ENCODE data around the gene DENND1C.

Gene DENND1C

GRCh38 chr19:6476155-6476895 is 5.3 kb downstream of the DENND1C start:
- DNase-seq, result peak; percentile 89

DNA sequence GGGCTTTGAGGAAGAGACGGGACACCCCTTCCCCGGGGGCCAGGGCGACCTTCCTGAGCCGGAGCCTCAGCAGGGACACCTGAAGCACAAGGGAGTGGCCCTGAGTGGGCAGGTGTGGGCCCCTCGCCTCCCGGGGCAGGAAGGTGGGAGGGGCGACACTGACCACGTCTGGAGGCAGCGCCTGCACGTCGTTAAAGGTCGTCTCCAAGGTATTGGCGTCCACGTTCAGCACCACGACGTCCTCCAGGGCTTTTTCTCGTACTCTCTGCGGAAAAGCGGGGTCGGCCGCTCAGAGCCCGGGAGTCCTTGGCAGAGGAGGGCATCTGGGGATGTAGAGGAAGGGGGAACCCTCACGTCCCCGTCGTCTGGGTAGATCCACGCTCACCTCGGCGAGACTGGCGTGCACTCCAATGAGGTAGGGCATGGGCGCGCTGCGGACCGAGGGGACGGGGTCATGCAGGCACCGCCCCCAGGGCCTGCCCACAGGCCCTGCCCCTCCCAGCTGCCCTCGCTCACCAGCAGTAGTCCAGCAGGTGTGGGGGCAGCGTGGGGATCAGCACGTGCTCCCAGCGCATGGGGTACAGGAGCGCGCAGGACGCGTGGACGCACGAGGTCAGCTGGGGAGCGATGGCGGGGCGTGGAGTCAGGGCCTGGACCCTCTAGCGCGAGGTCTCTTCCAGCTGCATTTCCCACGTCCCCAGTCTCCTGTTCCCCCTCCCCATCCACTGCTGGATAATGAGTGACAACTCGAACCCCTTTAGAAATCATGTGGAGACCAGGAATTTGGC is 6.1 kb downstream of the DENND1C start:
- no peak for DNase-seq

- no peak for DNase-seq
Measured at GRCh38 chr19:6473647-6474046, 7.9 kb downstream of the DENND1C start.

DNA sequence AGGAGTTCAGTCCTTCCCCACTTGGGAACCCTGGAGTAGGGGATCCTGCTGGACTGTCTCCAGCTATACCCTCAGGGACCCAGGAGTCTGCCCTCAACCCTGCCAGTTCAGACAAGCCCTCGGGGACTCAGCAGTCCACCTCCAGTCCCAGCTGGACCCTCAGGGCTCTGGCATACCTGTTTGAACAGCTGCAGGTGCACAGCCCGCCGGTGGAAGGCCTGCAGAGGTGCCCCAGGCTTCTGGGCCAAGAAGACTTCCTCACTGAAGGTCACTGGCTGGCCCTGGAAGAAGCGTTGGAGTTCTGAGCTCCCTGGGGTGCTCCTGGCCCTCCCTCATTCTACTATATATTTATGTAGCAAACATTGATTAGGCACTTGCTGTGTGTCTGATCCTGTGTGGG is 8.9 kb downstream of the DENND1C start:
- DNase-seq, result no peak

DNA sequence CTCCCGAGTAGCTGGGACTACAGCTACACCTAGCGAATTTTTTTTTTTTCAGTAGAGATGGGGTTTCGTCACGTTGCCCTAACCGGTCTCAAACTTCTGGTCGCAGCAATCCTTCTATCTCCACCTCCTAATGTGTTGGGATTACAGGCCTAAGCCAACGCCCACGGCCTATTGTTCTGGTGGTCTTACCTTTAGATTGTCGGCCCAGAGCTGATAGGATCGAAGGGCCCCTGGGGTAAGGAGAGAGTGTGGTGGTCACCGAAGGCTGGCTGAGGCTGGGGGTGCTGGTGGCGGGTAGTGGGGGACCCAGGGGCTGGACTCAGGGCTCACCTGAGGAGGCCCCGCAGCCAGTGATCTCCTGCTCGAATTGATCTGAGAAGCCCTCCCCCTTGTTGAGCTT is 10.5 kb downstream of the DENND1C start:
- no peak for DNase-seq

GRCh38 chr19:6470173-6470572 is 11.4 kb downstream of the DENND1C start:
- no peak for DNase-seq

DNA sequence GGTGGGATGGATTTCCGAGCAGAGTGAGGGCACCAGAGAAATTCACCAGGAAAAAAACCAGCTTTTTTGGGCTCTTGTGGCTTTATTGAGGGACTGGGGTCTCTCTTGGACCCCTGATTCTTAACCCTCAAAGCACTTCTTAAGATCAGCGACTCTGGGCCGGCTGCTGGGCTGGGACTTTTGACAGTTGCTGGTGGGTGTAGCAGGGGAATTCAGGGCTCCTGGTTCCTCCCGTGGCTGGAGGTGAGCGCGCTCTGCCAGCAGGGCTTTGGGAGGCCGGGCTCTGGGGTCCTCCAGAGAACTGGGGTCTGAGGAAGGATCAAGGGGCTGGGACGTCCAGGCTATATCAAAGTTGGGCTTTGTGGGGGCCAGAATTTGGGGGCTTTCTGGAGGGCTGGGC is 14.2 kb downstream of the DENND1C start:
- no peak for DNase-seq

DNA sequence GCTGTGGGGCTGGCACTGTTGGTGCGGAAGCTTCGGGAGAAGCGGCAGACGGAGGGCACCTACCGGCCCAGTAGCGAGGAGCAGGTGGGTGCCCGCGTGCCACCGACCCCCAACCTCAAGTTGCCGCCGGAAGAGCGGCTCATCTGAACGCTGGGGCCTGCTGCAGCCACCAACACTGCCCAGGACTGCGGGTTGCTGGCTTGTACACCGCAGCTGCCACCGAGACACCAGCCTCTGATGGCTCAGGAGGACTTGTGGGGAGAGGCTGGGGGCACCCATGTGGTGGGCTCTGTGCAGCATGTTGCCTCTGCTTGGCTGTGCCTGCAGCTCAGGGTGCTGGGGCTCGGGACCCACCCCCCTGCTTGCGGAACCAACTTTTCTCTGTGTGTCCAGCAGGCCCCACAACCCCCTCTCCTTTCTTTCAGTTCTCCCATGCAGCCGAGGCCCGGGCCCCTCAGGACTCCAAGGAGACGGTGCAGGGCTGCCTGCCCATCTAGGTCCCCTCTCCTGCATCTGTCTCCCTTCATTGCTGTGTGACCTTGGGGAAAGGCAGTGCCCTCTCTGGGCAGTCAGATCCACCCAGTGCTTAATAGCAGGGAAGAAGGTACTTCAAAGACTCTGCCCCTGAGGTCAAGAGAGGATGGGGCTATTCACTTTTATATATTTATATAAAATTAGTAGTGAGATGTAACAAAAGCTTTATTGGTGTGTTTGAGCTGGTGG is 14.9 kb downstream of the DENND1C start:
- no peak for DNase-seq

DNA sequence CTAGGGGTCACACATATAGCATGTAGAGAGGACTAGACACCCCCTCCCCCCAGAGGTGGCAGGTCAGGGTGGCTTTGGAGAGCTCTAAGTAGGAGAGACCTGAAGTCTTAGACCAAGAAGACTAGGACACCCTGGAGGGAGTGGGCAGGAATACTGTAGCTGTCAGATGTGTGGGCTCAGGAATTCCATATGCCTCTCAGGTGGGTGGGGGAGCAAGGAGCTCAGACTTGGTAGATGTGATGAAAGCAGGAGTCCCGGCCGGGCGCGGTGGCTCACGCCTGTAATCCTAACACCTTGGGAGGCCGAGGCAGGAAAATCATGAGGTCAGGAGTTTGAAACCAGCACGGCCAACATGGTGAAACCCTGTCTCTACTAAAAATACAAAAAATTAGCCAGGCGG is 15.9 kb downstream of the DENND1C start:
- DNase-seq, result no peak

DNA sequence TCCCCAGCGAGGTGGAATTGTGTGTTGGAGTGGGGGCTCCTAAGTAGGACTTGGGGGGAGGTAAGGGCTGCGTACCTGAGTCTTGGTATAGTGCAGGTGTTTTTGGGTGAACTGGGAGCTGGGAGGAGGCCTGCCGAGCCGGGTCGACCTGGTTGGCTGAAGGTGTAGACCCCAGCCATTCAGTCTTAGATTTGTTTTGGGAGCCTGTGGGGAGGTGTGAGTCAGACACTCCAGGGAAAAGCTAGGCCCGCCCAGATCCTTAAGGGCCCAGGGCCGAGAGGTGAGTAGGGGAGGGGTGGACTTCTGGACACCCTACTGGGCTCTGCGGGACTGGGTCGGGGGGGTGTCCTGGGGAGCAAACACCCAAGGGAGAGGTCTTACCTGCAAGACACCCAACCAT is 16.6 kb downstream of the DENND1C start:
- no peak for DNase-seq

DNA sequence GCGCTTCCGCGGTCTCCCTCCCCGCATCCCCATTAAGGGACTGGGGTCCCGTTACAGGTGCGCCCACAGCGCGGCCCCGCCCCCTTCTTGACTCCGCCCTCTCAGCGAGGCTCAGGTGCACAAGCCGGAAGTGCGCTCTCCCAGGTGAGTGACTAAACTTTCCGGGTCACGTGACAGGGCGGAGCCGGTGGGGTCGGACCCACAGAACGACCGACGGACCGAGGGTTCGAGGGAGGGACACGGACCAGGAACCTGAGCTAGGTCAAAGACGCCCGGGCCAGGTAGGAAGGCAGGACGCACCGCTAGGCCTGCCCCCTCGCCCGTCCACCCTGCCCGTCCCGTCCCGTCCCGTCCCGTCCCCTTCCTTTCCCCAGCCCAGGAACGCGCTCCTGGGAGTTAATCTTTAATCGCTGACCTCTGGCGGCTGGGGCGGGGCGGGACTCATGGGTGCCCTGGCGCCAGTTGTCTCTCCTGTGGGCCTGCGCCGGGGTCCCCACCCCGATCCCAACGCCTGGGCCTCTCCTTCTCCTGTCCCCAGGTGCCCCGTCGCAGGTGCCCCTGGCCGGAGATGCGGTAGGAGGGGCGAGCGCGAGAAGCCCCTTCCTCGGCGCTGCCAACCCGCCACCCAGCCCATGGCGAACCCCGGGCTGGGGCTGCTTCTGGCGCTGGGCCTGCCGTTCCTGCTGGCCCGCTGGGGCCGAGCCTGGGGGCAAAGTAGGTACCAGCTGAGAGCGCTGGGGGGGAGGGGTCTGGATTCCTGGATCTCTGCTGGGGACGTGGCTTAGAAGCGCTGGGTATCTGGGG is 17.3 kb downstream of the DENND1C start, which contains the start of gene CRB3:
TSS of gene CRB3 (plus strand) at position 202 of the 804 bp plus-strand sequence. CDS start at position 633, 431 bp downstream.
- DNase-seq, result peak; percentile 68

GRCh38 chr19:6460099-6460884 is 21.3 kb downstream of the DENND1C start:
- peak; percentile 97 for DNase-seq

GRCh38 chr19:6459262-6460098 is 22.1 kb downstream of the DENND1C start, which contains the start of gene SLC25A23:
SLC25A23 (minus strand) TSS chr19:6459792; CDS start chr19:6459628, 164 bp downstream.
- DNase-seq, result peak; percentile 84

GRCh38 chr19:6458695-6459261 is 22.8 kb downstream of the DENND1C start:
- no peak for DNase-seq

GRCh38 chr19:6457958-6458694 is 23.5 kb downstream of the DENND1C start:
- DNase-seq, result no peak

- no peak for DNase-seq
Measured at GRCh38 chr19:6455924-6456323, 25.7 kb downstream of the DENND1C start.

- DNase-seq, result no peak
Measured at GRCh38 chr19:6453951-6454565, 27.5 kb downstream of the DENND1C start.

- DNase-seq, result no peak
Measured at GRCh38 chr19:6452899-6453298, 28.7 kb downstream of the DENND1C start.

GRCh38 chr19:6452223-6452614 is 29.4 kb downstream of the DENND1C start:
- no peak for DNase-seq
